Measurements from ENCODE around the gene ARMC8. TPM values are rescaled to one million over a fixed set of nuclear protein-coding genes. Genes with fewer than 3 reads are reported as not detected.

Gene ARMC8
- total and polyA plus RNA-seq, 9 donors = 25.2 to 41.3 (median 33.3) TPM

DNA sequence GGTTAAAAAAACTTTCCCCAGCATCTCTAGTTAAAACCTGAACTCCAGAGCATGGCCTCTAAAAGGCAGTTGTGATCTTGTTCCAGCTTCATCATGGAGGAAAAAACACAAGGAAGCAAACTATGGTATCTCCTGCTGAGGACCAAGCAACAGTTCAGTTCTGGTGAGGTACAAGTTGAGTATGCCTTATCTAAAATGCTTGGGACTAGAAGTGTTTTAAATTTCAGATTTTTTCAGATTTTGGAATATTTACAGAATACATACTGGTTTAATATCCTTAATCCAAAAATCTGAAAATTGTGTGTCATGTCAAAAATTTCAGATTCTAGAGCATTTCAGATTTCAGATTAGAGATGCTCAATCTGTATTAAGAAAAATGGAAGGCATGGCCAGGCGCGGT, 22.0 kb upstream of the ARMC8 start:
- Histone ChIP-seq H3K27me3 (ENCODE audit: control insufficient read depth, insufficient read depth, low read length) (no peaks in the 10 kb centered on the region), H3K9me3 (replicated peaks; ENCODE audit: control insufficient read depth, low read depth, low read length) (no peaks in the 10 kb centered on the region), H3K27ac (ENCODE audit: low read length) (no peak overlapping the region), H3K4me3 (ENCODE audit: low read length) (no peak overlapping the region), H3K36me3 (ENCODE audit: control insufficient read depth, insufficient read depth, low read length) (peaks cover 36% of the 10 kb centered on the region), H3K4me1 (ENCODE audit: control insufficient read depth, insufficient read depth, low read length) (no peaks in the 10 kb centered on the region)
- DNase-seq = no peak
- no CpG with 5 or more reads among the region's 2 CpGs for WGBS (ENCODE audit: insufficient coverage)

DNA sequence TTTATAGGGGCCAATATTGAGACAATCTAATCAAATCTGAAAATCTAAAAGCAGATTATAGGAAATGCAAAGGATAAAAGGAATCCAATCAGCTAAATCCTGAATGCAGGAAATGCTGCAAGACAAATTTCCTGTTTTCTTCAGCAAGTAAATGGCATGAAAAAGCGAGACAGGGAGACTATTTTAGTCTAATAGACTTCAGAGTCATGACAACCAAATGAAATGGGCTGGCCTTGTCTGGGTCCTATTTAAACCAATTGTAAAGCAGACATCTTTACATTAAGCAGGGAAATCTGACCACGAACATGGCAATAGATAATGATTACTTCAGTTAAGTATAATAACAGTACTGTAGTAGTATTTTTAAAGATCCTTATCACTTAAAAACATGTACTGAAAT, 14.5 kb upstream of the ARMC8 start:
- no peak overlapping the region for H3K27ac ChIP-seq (ENCODE audit: low read length)
- H3K4me1 ChIP-seq (ENCODE audit: control insufficient read depth, insufficient read depth, low read length) = peaks cover 8% of the 10 kb centered on the region
- DNase-seq = no peak
- H3K36me3 ChIP-seq (ENCODE audit: control insufficient read depth, insufficient read depth, low read length) = peaks cover 15% of the 10 kb centered on the region
- H3K4me3 ChIP-seq (ENCODE audit: low read length) = no peak overlapping the region
- WGBS (ENCODE audit: insufficient coverage) = no CpG with 5 or more reads among the region's 2 CpGs
- H3K9me3 ChIP-seq (replicated peaks; ENCODE audit: control insufficient read depth, low read depth, low read length) = no peaks in the 10 kb centered on the region
- H3K27me3 ChIP-seq (ENCODE audit: control insufficient read depth, insufficient read depth, low read length) = no peaks in the 10 kb centered on the region

DNA sequence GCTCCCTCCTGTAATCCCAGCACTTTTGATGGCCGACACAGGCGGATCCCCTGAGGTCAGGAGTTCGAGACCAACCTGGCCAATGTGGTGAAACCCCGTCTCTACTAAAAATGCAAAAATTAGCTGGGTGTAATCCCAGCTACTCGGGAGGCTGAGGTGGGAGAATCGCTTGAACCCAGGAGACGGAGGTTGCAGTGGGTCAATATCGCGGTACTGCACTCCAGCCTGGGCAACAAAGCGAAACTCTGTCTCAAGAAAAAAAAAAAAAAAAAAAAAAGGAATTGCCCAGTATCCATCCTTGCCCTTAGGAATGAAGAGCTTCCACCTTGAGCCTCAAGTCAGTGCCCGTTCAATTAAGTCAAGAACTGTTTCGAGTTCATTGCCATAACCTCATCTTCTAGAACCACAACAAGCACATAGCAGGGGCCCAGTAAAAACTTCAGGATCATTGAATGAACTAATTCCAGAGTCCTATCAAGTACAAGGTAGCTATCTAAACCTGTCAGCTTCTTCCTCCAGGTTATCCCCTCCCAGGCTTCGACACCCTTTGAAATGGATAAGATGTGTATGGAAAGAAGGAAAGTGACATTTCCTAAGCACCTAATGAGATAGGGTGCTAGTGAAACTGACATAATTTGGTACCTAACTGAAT, 13.2 kb upstream of the ARMC8 start:
- H3K4me3 ChIP-seq (ENCODE audit: low read length) = peak overlapping the region; percentile 84
- H3K36me3 ChIP-seq (ENCODE audit: control insufficient read depth, insufficient read depth, low read length) = peaks cover 9% of the 10 kb centered on the region
- no peaks in the 10 kb centered on the region for H3K9me3 ChIP-seq (replicated peaks; ENCODE audit: control insufficient read depth, low read depth, low read length)
- 58% methylated on average over 7 of the region's 13 CpGs for WGBS (ENCODE audit: insufficient coverage)
- H3K4me1 ChIP-seq (ENCODE audit: control insufficient read depth, insufficient read depth, low read length) = peaks cover 8% of the 10 kb centered on the region
- peak overlapping the region; percentile 77 for H3K27ac ChIP-seq (ENCODE audit: low read length)
- H3K27me3 ChIP-seq (ENCODE audit: control insufficient read depth, insufficient read depth, low read length) = peaks cover 3% of the 10 kb centered on the region
- DNase-seq = peak; percentile 10

DNA sequence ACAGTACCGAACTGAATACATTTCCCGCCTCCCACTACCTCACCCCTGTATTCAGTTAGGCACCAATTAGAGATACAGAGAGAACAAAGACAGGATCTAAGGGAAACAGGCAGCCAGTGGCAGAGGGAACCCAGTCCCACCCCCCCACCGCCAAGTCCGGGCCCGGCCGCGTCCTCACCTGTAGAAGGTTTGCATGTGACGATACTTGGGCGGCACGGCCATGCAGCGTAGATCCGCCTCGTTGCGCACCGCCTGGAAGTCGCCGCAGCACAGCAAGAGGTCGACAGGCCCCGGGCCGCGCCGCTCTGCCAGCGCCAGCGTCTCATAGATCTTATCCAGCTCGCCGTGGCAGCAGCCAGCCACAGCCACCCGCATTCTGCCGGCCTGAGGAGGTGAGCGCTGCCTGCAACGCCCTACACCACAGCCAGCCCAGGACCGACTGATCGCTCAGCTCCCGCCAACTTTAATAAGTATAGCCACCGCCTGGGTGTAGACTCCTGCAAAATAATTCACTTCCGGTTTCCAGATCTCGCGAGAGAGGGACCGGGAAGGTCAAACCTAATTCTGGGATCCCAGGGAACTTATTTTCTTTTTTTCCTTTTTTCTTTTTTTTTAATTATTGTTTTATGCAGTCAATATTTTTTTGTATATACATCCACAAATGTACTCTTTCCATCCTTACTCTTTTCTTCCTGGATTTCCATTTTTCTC, 12.5 kb upstream of the ARMC8 start, which contains the start of gene DBR1:
Gene DBR1 (minus strand): TSS at position 501 of the 711 bp plus-strand sequence. CDS start 126 bp downstream, at position 375.
- peaks cover 8% of the 10 kb centered on the region for H3K4me1 ChIP-seq (ENCODE audit: control insufficient read depth, insufficient read depth, low read length)
- DNase-seq = peak; percentile 96
- peaks cover 6% of the 10 kb centered on the region for H3K27me3 ChIP-seq (ENCODE audit: control insufficient read depth, insufficient read depth, low read length)
- H3K27ac ChIP-seq (ENCODE audit: low read length) = peak within 1 kb of the TSS; percentile 77
- peaks cover 5% of the 10 kb centered on the region for H3K36me3 ChIP-seq (ENCODE audit: control insufficient read depth, insufficient read depth, low read length)
- 0% methylated on average over 31 of the region's 38 CpGs for WGBS (ENCODE audit: insufficient coverage)
- peak within 1 kb of the TSS; percentile 84 for H3K4me3 ChIP-seq (ENCODE audit: low read length)
- no peaks in the 10 kb centered on the region for H3K9me3 ChIP-seq (replicated peaks; ENCODE audit: control insufficient read depth, low read depth, low read length)

DNA sequence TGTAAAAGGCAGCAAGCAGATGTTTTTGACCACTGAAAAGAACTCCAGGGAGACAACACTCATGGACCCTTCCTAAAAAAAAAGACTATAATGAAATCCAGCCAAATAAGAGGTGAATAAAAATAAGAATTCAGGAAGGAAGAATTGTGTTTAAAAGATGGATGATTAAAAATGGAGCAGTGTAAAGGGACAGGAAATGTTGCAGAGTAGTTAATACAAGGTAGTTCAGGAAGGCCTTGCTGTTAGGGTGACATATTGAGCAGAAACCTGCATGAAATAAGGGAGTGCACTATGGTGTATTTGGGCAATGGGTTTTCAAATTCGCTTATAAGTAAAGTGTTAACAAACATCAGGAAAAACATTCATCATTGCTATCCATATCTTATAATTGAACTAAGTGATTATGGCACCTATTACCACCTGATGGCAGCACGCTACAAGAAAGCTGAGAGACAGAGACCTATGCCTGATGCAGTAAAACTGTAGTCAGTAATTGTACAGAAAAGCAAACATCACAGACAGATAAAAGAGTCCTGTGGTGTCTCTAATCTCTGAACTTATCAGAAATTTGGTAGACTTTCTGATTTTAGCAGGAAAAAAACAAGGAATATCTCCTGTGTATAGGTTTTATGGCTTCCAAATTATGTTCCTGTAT, 6.6 kb upstream of the ARMC8 start:
- Histone ChIP-seq H3K4me3 (ENCODE audit: low read length) (no peak overlapping the region), H3K4me1 (ENCODE audit: control insufficient read depth, insufficient read depth, low read length) (no peaks in the 10 kb centered on the region), H3K27ac (ENCODE audit: low read length) (no peak overlapping the region), H3K36me3 (ENCODE audit: control insufficient read depth, insufficient read depth, low read length) (no peaks in the 10 kb centered on the region), H3K9me3 (replicated peaks; ENCODE audit: control insufficient read depth, low read depth, low read length) (no peaks in the 10 kb centered on the region), H3K27me3 (ENCODE audit: control insufficient read depth, insufficient read depth, low read length) (peaks cover 23% of the 10 kb centered on the region)
- WGBS (ENCODE audit: insufficient coverage) = no CpG with 5 or more reads among the region's 2 CpGs
- DNase-seq = peak; percentile 25

- Histone ChIP-seq H3K27ac (ENCODE audit: low read length) (no peak overlapping the region), H3K36me3 (ENCODE audit: control insufficient read depth, insufficient read depth, low read length) (no peaks in the 10 kb centered on the region), H3K4me1 (ENCODE audit: control insufficient read depth, insufficient read depth, low read length) (peaks cover 5% of the 10 kb centered on the region), H3K27me3 (ENCODE audit: control insufficient read depth, insufficient read depth, low read length) (peaks cover 17% of the 10 kb centered on the region), H3K9me3 (replicated peaks; ENCODE audit: control insufficient read depth, low read depth, low read length) (no peaks in the 10 kb centered on the region), H3K4me3 (ENCODE audit: low read length) (no peak overlapping the region)
- no CpG with 5 or more reads among the region's 3 CpGs for WGBS (ENCODE audit: insufficient coverage)
- no peak for DNase-seq
Measured at GRCh38 chr3:138184994-138185393, 2.1 kb upstream of the ARMC8 start.

- Histone ChIP-seq H3K27ac (ENCODE audit: low read length) (no peak overlapping the region), H3K9me3 (replicated peaks; ENCODE audit: control insufficient read depth, low read depth, low read length) (no peaks in the 10 kb centered on the region)
Measured at GRCh38 chr3:138186221-138186620, 880 bp upstream of the ARMC8 start.

DNA sequence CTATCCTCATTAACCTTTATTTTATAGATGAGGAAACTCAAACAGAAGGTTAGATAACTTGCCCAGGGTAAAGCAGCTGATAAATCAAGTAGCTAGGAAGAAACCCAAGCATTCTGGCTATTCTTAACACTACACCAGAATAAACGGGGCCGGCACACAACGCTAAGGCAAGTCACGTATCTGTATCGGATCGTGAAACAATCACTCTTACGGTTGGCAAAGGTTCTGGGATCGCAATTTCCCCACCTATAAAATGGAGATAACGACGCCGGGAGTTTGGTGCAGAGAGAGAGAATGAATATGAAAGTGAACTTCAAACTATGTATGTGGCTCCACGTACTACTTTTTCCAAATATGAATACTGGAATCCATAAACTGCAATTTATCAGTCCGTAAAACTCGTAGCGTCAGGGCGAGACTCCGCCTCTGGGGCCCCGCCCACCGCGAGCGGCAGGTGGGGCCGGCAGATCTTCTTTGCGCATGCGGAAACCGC, 252 bp upstream of the ARMC8 start:
- Histone ChIP-seq H3K4me1 (ENCODE audit: control insufficient read depth, insufficient read depth, low read length) (peaks cover 5% of the 10 kb centered on the region), H3K4me3 (ENCODE audit: low read length) (peak overlapping the region; percentile 83), H3K36me3 (ENCODE audit: control insufficient read depth, insufficient read depth, low read length) (no peaks in the 10 kb centered on the region), H3K9me3 (replicated peaks; ENCODE audit: control insufficient read depth, low read depth, low read length) (no peaks in the 10 kb centered on the region), H3K27me3 (ENCODE audit: control insufficient read depth, insufficient read depth, low read length) (peaks cover 17% of the 10 kb centered on the region), H3K27ac (ENCODE audit: low read length) (peak overlapping the region; percentile 95)
- 0% methylated on average over 13 of the region's 25 CpGs for WGBS (ENCODE audit: insufficient coverage)
- peak; percentile 96 for DNase-seq

More at GRCh38 chr3:138186221-138186620, 880 bp upstream of the ARMC8 start:
- peaks cover 5% of the 10 kb centered on the region for H3K4me1 ChIP-seq (ENCODE audit: control insufficient read depth, insufficient read depth, low read length)
- DNase-seq = no peak
- no peak overlapping the region for H3K4me3 ChIP-seq (ENCODE audit: low read length)
- 63% methylated on average over 1 of the region's 2 CpGs for WGBS (ENCODE audit: insufficient coverage)
- peaks cover 17% of the 10 kb centered on the region for H3K27me3 ChIP-seq (ENCODE audit: control insufficient read depth, insufficient read depth, low read length)
- no peaks in the 10 kb centered on the region for H3K36me3 ChIP-seq (ENCODE audit: control insufficient read depth, insufficient read depth, low read length)

GRCh38 chr3:138188013-138188730, 1.1 kb downstream of the ARMC8 start:
- Histone ChIP-seq H3K36me3 (ENCODE audit: control insufficient read depth, insufficient read depth, low read length) (peaks cover 4% of the 10 kb centered on the region), H3K4me1 (ENCODE audit: control insufficient read depth, insufficient read depth, low read length) (peaks cover 5% of the 10 kb centered on the region), H3K9me3 (replicated peaks; ENCODE audit: control insufficient read depth, low read depth, low read length) (no peaks in the 10 kb centered on the region), H3K27me3 (ENCODE audit: control insufficient read depth, insufficient read depth, low read length) (peaks cover 11% of the 10 kb centered on the region), H3K27ac (ENCODE audit: low read length) (peak overlapping the region; percentile 95), H3K4me3 (ENCODE audit: low read length) (peak overlapping the region; percentile 83)
- 2% methylated on average over 9 of the region's 17 CpGs for whole genome bisulfite sequencing (ENCODE audit: insufficient coverage)
- DNase-seq = no peak
